ENCODE measurements around the gene FFAR1.

FFAR1 gene

DNA sequence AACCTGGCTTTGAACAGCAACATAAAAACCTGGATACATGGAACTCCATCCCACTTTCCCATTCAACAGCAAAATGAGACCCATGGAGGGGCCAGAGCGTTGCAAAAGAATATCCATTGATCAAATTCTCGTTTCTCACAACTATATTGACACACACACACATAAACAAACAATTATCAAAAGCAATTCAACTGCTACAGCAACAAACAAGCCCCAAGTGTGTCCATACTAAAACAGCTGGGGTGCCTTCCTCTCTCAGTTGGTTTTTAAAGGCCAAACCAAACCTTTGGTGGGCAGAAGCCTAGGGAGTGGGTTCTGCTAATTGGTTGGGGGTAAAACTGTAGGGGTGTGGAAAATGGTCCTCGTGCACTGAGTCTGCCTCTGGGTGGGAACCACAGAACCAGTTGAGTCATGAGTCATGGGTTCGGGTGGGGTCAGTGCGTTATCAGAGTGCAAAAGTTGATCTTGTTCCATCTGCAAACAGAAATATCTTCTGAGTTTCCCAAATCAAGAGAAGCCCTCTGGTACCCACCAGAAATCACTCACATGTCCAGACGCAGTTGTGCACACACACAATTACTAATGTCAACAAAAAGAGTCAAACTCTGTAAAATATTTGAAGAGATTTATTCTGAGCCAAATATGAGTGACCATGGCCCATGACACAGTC, 41.6 kb downstream of the FFAR1 start:
- no peak for DNase-seq (ENCODE audit: low spot score)

- DNase-seq (ENCODE audit: low spot score), result peak; percentile 2
Observed at GRCh38 chr19:35392742-35393715, 45.3 kb downstream of the FFAR1 start.

- peak; percentile 16 for DNase-seq (ENCODE audit: low spot score)
Observed at GRCh38 chr19:35395382-35396199, 47.9 kb downstream of the FFAR1 start.

DNA sequence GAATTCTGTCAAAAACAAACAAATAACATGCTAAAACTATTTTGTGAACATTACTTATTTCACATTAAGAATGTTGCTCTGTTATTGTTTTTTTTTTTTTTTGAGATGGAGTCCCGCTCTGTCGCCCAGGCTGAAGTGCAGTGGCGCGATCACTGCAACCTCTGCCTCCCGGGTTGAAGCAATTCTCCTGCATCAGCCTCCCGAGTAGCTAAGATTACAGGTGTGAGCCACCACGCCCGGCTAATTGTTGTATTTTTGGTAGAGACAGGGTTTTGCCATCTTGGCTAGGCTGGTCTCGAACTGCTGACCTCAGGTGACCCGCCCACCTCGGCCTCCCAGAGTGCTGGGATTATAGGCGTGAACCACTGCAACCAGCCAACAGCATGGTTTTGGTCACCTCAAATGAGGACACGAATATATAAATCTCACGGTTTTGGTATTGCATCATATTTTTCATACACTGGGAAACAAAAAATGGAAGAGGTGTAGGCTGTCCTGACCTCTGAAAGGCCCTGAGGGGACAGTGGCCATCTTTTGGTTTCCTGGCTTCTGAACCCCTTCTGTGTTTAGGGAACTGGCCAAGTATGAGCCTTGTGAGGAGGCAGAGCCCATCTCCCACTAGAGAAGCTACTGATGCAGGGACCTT, 48.7 kb downstream of the FFAR1 start:
- no peak for DNase-seq (ENCODE audit: low spot score)

- no peak for DNase-seq (ENCODE audit: low spot score)
Observed at GRCh38 chr19:35397064-35397463, 49.4 kb downstream of the FFAR1 start.
